Gastroesophageal sphincter (tissue), 4 donors: ENCODE results near the gene AKT3. TPM values are rescaled to one million over a fixed set of nuclear protein-coding genes. Genes with fewer than 3 reads are reported as not detected.

Source experiments
- ATAC-seq: fragments of 150-250 bp; one replicate; pipeline ENCODE4 v1.9.1; 2016; ENCODE audit warnings: mild to moderate bottlenecking, moderate library complexity
- H3K27ac ChIP-seq, 4 donors: fragments of 200-600 bp; sonication (generic) in 3 of 4; 1 replicate in 3 of 4; 2 replicates in 1 of 4; pipeline ENCODE4 v1.5.1; 2016 to 2019
- H3K27me3 ChIP-seq: fragments of 200-600 bp; sonication (generic); one replicate; pipeline ENCODE4 v1.5.1; 2019
- H3K36me3 ChIP-seq, 2 donors: fragments of 200-600 bp; sonication (generic); one replicate each; pipeline ENCODE4 v1.5.1; 2019; ENCODE audit warnings: control low read depth in 1 of 2
- H3K4me1 ChIP-seq, 3 donors: fragments of 200-600 bp; sonication (generic); 1 replicate in 2 of 3; 2 replicates in 1 of 3; pipeline ENCODE4 v1.5.1; 2016 to 2019; ENCODE audit warnings: control low read depth in 2 of 3
- H3K4me3 ChIP-seq, 2 donors: fragments of 200-600 bp; sonication (generic); one replicate each; pipeline ENCODE4 v1.5.1; 2019; ENCODE audit warnings: mild to moderate bottlenecking in 1 of 2, moderate library complexity in 1 of 2
- H3K9me3 ChIP-seq, 3 donors: fragments of 200-600 bp; sonication (generic); one replicate each; pipeline ENCODE4 v1.5.1; 2017 to 2019; ENCODE audit warnings: control low read depth in 2 of 3
- EP300 ChIP-seq: sonication (generic); formaldehyde crosslinking; IDR thresholded peaks from one replicate; pipeline ENCODE4 v1.6.1; 2017; ENCODE audit warnings: antibody characterized with exemption, mild to moderate bottlenecking
- POLR2A ChIP-seq, 2 donors: fragments of 450-650 bp; IDR thresholded peaks; one replicate each; pipeline ENCODE4 v1.6.1; 2017; ENCODE audit warnings: antibody characterized with exemption in 2 of 2, mild to moderate bottlenecking in 2 of 2, moderate library complexity in 1 of 2
- POLR2AphosphoS5 ChIP-seq: sonication (generic); formaldehyde crosslinking; IDR thresholded peaks from one replicate; pipeline ENCODE4 v1.6.1; 2017; ENCODE audit warnings: antibody characterized with exemption
- WGBS, 2 donors: methylation state at CpG; one replicate each; pipeline ENCODE4 v1.1.5; 2018; ENCODE audit warnings: low coverage in 1 of 2; 5-methylcytosine and 5-hydroxymethylcytosine counted together
- total RNA-seq, 4 donors: library from RNA; depleted of rRNA; stranded (reverse); fragments of >200 nt; gene quantifications; one replicate each; pipeline ENCODE4 v1.1.0, GENCODE V29; 2016
- TF ChIP-seq, protein P1 (sequence below), 4 experiments: fragments of 200-600 bp in 2 of 4; fragments of 450-650 bp in 2 of 4; sonication (generic) in 1 of 4; IDR thresholded peaks; one replicate each; pipeline ENCODE4 v1.5.1; 2017 to 2019; ENCODE audit warnings: antibody characterized with exemption in 4 of 4, mild to moderate bottlenecking in 2 of 4, moderate library complexity in 2 of 4

AKT3 gene
- total RNA-seq, 4 donors from 2014 or later, result 72.8 to 102 (median 89.3) TPM

DNA sequence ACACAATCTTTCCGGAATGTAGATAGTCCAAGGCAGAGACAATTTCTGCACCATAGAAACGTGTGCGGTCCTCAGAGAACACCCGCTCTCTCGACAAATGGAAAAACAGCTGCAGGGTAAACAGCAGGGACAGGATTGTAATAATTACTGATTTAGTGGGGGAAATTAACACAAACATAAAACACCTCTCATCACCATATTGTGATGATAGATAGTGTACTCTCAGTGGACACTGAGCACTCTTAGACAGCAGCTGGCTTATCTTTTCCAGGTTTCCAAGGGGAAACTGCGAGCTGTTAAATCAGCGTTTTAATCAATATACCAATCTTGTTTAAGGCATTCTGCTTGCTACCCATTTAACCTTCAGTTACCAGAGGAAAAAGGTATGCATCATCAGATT is 277.1 kb downstream of the AKT3 start:
- WGBS, 2 donors, result 91 to 94% methylated on average over 2 to 7 of the region's 7 CpGs

DNA sequence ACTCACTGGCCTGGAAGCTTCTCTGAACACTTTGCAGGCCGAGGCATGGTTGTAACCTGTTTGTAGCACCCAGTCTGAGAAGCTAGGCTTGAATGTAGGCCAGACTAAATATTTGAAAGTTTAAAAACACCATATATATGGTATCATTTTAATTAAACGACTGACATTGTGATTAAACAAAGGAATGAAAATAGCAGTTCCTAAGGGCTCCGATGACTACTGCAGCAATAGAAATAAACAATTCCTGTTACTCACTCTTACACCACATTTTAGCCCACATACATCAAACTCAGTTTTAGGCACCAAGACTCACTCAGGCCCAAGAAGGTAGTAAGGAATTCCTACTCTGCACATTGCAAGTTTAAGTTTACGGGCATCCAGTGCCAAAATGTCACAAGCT is 281.2 kb downstream of the AKT3 start:
- peaks cover 0 to 5% of the 10 kb centered on the region in 2 donors for H3K36me3 ChIP-seq
- no peak for ATAC-seq
- no peak overlapping the region for H3K27ac ChIP-seq
- H3K9me3 ChIP-seq, result no peaks in the 10 kb centered on the region
- TF ChIP-seq EP300 (no peak), POLR2AphosphoS5 (peak; percentile 54), POLR2A (IDR thresholded peaks at IDR 0.05) (no peak)
- TF ChIP-seq, protein P1, sequence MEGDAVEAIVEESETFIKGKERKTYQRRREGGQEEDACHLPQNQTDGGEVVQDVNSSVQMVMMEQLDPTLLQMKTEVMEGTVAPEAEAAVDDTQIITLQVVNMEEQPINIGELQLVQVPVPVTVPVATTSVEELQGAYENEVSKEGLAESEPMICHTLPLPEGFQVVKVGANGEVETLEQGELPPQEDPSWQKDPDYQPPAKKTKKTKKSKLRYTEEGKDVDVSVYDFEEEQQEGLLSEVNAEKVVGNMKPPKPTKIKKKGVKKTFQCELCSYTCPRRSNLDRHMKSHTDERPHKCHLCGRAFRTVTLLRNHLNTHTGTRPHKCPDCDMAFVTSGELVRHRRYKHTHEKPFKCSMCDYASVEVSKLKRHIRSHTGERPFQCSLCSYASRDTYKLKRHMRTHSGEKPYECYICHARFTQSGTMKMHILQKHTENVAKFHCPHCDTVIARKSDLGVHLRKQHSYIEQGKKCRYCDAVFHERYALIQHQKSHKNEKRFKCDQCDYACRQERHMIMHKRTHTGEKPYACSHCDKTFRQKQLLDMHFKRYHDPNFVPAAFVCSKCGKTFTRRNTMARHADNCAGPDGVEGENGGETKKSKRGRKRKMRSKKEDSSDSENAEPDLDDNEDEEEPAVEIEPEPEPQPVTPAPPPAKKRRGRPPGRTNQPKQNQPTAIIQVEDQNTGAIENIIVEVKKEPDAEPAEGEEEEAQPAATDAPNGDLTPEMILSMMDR (IDR thresholded peaks at IDR 0.05), result no peak
- 18 to 36% methylated on average over 4 of the region's 4 CpGs for WGBS, 2 donors
- no peaks in the 10 kb centered on the region for H3K27me3 ChIP-seq
- H3K4me1 ChIP-seq, result peaks cover 0 to 31% (median 0%) of the 10 kb centered on the region in 3 donors
- no peak overlapping the region for H3K4me3 ChIP-seq

More for the DNA sequence above, 277.1 kb downstream of the AKT3 start:
- no peak for TF ChIP-seq POLR2A (IDR thresholded peaks at IDR 0.05)
- no peak for TF ChIP-seq EP300
- TF ChIP-seq, protein P1 (IDR thresholded peaks at IDR 0.05), result no peak
- no peak for TF ChIP-seq POLR2AphosphoS5
- Histone ChIP-seq H3K9me3 (peaks cover 0 to 4% (median 0%) of the 10 kb centered on the region in 3 donors), H3K27ac (no peak overlapping the region), H3K27me3 (no peaks in the 10 kb centered on the region), H3K36me3 (peaks cover 0 to 6% of the 10 kb centered on the region in 2 donors), H3K4me3 (no peak overlapping the region), H3K4me1 (peaks cover 0 to 25% (median 0%) of the 10 kb centered on the region in 3 donors)
- ATAC-seq, result no peak

DNA sequence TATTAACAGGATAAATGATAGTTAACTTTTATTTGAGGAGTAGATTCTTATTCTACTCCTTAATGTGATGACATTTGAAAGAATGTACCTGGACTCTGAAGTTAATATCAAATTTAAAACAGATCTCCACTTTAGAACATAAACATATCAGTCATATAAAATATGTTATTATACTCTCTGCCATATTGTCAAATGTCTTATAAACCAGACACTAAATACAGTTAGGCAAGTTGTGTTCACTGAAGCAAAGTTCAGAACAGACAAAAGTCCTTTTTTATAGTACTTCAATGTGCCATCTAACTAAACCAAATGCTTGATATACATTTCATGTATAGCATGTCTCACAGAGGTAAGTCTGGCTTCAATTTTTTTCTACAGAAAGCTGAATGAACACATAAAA is 285.2 kb downstream of the AKT3 start:
- peaks cover 0 to 26% (median 3%) of the 10 kb centered on the region in 3 donors for H3K4me1 ChIP-seq
- no peaks in the 10 kb centered on the region for H3K27me3 ChIP-seq
- peaks cover 0 to 26% of the 10 kb centered on the region in 2 donors for H3K36me3 ChIP-seq
- ATAC-seq, result no peak
- H3K27ac ChIP-seq, result no peak overlapping the region
- H3K4me3 ChIP-seq, result no peak overlapping the region
- TF ChIP-seq, protein P1 (IDR thresholded peaks at IDR 0.05), result no peak
- TF ChIP-seq POLR2AphosphoS5, result no peak
- TF ChIP-seq POLR2A (IDR thresholded peaks at IDR 0.05), result no peak
- no peak for TF ChIP-seq EP300
- H3K9me3 ChIP-seq, result no peaks in the 10 kb centered on the region

DNA sequence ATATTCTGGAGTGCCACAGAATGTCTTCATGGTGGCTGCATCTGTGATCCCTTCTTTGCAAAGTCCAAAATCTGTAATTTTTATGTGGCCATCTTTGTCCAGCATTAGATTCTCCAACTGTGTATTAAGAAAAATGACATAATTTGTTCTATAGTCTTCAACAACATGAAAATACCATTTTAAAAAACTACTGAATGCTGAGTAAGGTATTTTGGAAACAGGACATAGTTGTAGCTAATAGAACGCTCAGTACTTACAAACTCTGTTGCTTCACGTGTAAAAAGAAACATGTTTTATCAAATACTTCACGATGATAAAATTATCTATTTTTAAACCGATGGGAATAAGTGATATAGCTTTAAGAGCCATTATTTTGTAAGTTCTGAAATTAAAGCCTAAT is 286.3 kb downstream of the AKT3 start:
- Histone ChIP-seq H3K27me3 (no peaks in the 10 kb centered on the region), H3K4me3 (no peak overlapping the region), H3K9me3 (no peaks in the 10 kb centered on the region), H3K4me1 (peaks cover 0 to 16% (median 3%) of the 10 kb centered on the region in 3 donors), H3K36me3 (peaks cover 0 to 26% of the 10 kb centered on the region in 2 donors), H3K27ac (no peak overlapping the region)
- TF ChIP-seq POLR2A (IDR thresholded peaks at IDR 0.05) (no peak), POLR2AphosphoS5 (no peak), EP300 (no peak)
- TF ChIP-seq, protein P1 (IDR thresholded peaks at IDR 0.05), result no peak
- WGBS, 2 donors, result 79 to 95% methylated on average over 4 of the region's 4 CpGs
- no peak for ATAC-seq

DNA sequence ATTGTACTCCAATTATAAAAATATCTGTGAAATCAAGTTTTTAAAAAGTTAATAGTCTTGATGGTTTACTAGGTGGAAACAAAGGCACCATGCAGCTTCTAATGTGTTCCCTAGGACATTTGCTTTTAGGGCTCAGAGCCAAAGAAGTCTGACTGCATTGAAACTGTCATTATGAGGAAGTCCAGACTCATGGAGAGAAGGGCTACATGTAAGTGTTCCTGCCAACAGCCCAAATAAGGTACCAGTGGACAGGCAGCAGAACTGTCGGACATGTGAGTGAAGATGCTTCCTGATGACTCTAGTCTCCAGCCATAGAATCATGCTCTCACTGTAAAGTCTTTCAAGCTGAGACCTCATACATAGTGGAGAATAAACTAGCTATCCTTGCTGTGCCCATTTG is 287.6 kb downstream of the AKT3 start:
- H3K4me1 ChIP-seq, result peaks cover 0 to 4% (median 3%) of the 10 kb centered on the region in 3 donors
- H3K36me3 ChIP-seq, result peaks cover 0 to 26% of the 10 kb centered on the region in 2 donors
- 60 to 73% methylated on average over 1 of the region's 1 CpG for WGBS, 2 donors
- no peak overlapping the region for H3K4me3 ChIP-seq
- TF ChIP-seq, protein P1 (IDR thresholded peaks at IDR 0.05), result no peak
- TF ChIP-seq POLR2AphosphoS5, result peak; percentile 53
- no peak for ATAC-seq
- no peaks in the 10 kb centered on the region for H3K9me3 ChIP-seq
- no peak overlapping the region for H3K27ac ChIP-seq
- H3K27me3 ChIP-seq, result no peaks in the 10 kb centered on the region
